Measurements from ENCODE around the gene ANXA6.
"Not testable (repeated sequence)": the region's sequence is repeated elsewhere in the genome, so short reads cannot be mapped to it uniquely, and the experiment has no call there.

Gene ANXA6

GRCh38 chr5:151180291-151180690 is 22.7 kb upstream of the ANXA6 start:
- no peak for DNase-seq

- no peak for DNase-seq
Measured at GRCh38 chr5:151179489-151179840, 21.9 kb upstream of the ANXA6 start.

GRCh38 chr5:151178777-151179488 is 21.4 kb upstream of the ANXA6 start:
- no peak for DNase-seq

- DNase-seq, result no peak
Measured at GRCh38 chr5:151178372-151178771, 20.8 kb upstream of the ANXA6 start.

- not testable (repeated sequence) for DNase-seq
Measured at GRCh38 chr5:151176268-151176667, 18.7 kb upstream of the ANXA6 start.

GRCh38 chr5:151174612-151175101 is 17.1 kb upstream of the ANXA6 start:
- DNase-seq, result no peak

- DNase-seq, result no peak
Measured at GRCh38 chr5:151173711-151174611, 16.4 kb upstream of the ANXA6 start.

- no peak for DNase-seq
Measured at GRCh38 chr5:151171529-151171928, 13.9 kb upstream of the ANXA6 start.

GRCh38 chr5:151168602-151169344 is 11.2 kb upstream of the ANXA6 start:
- DNase-seq, result no peak

GRCh38 chr5:151167022-151167421 is 9.4 kb upstream of the ANXA6 start:
- DNase-seq, result no peak

- DNase-seq, result peak; percentile 83
Measured at GRCh38 chr5:151164687-151165392, 7.3 kb upstream of the ANXA6 start.

- DNase-seq, result no peak
Measured at GRCh38 chr5:151162776-151163175, 5.2 kb upstream of the ANXA6 start.

GRCh38 chr5:151159649-151160373 is 2.2 kb upstream of the ANXA6 start:
- no peak for DNase-seq

- DNase-seq, result no peak
Measured at GRCh38 chr5:151158287-151158661, 695 bp upstream of the ANXA6 start.

- no peak for DNase-seq
Measured at GRCh38 chr5:151156507-151157420, 815 bp downstream of the ANXA6 start.

GRCh38 chr5:151155775-151156506 is 1.6 kb downstream of the ANXA6 start:
- DNase-seq, result peak; percentile 23

- DNase-seq, result no peak
Measured at GRCh38 chr5:151154931-151155774, 2.4 kb downstream of the ANXA6 start.

GRCh38 chr5:151153766-151154272 is 3.8 kb downstream of the ANXA6 start:
- DNase-seq, result peak; percentile 15

- no peak for DNase-seq
Measured at GRCh38 chr5:151153300-151153699, 4.3 kb downstream of the ANXA6 start.
